Lower leg skin (tissue), 4 donors: ENCODE data around the gene LACRT. TPM values are rescaled to one million over a fixed set of nuclear protein-coding genes. Genes with fewer than 3 reads are reported as not detected.

Experiments
- DNase-seq, 2 donors: peaks; one replicate each; pipeline ENCODE4 v3.0.0-alpha.2; 2019; ENCODE audit warnings: low spot score in 2 of 2
- H3K4me3 ChIP-seq: fragments of 200-600 bp; sonication (generic); 2 replicates; pipeline ENCODE4 v1.5.1; 2017; ENCODE audit warnings: mild to moderate bottlenecking, low read depth; ENCODE audit not compliant: poor library complexity, severe bottlenecking
- POLR2A ChIP-seq, 2 donors: fragments of 450-650 bp; IDR thresholded peaks; one replicate each; pipeline ENCODE4 v1.6.1; 2016 to 2017; ENCODE audit warnings: antibody characterized with exemption in 2 of 2, mild to moderate bottlenecking in 1 of 2, moderate library complexity in 1 of 2
- WGBS, 2 donors: methylation state at CpG; one replicate each; pipeline ENCODE4 v1.1.5; 2018; 5-methylcytosine and 5-hydroxymethylcytosine counted together
- intact Hi-C: fragments of 100-400 bp; cut with DNase I; formaldehyde crosslinking; loops from one replicate; pipeline ENCODE4 v1.15.0; 2023; ENCODE audit warnings: low total_unique reads
- total RNA-seq, 4 donors: library from RNA; depleted of rRNA; stranded (reverse); fragments of >200 nt; gene quantifications; one replicate each; pipeline ENCODE4 v1.1.0, GENCODE V29; 2016
- TF ChIP-seq, protein P1 (sequence below), 3 donors: fragments of 450-650 bp; IDR thresholded peaks; one replicate each; pipeline ENCODE4 v1.5.1; 2016; ENCODE audit warnings: antibody characterized with exemption in 3 of 3, mild to moderate bottlenecking in 3 of 3, moderate library complexity in 2 of 3

Gene LACRT
- total RNA-seq, 4 donors from 2014 or later, result 0.68 TPM; not detected in 3

- H3K4me3 ChIP-seq, result no peak overlapping the region
- 26 to 28% methylated on average over 13 of the region's 13 CpGs for whole genome bisulfite sequencing, 2 donors
- no peak for DNase-seq
- intact Hi-C loops, result no loop called here
- no peak for TF ChIP-seq POLR2A (IDR thresholded peaks at IDR 0.05)
- TF ChIP-seq, protein P1, sequence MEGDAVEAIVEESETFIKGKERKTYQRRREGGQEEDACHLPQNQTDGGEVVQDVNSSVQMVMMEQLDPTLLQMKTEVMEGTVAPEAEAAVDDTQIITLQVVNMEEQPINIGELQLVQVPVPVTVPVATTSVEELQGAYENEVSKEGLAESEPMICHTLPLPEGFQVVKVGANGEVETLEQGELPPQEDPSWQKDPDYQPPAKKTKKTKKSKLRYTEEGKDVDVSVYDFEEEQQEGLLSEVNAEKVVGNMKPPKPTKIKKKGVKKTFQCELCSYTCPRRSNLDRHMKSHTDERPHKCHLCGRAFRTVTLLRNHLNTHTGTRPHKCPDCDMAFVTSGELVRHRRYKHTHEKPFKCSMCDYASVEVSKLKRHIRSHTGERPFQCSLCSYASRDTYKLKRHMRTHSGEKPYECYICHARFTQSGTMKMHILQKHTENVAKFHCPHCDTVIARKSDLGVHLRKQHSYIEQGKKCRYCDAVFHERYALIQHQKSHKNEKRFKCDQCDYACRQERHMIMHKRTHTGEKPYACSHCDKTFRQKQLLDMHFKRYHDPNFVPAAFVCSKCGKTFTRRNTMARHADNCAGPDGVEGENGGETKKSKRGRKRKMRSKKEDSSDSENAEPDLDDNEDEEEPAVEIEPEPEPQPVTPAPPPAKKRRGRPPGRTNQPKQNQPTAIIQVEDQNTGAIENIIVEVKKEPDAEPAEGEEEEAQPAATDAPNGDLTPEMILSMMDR (IDR thresholded peaks at IDR 0.05), result no peak
Measured at GRCh38 chr12:54588890-54589267, 45.8 kb downstream of the LACRT start.

GRCh38 chr12:54588110-54588889, 46.4 kb downstream of the LACRT start, which contains the start of gene PPP1R1A:
Gene PPP1R1A (minus strand): TSS chr12:54588659. CDS start chr12:54588488, 171 bp downstream.
- TF ChIP-seq POLR2A (IDR thresholded peaks at IDR 0.05), result no peak
- TF ChIP-seq, protein P1 (IDR thresholded peaks at IDR 0.05), result no peak
- H3K4me3 ChIP-seq, result no peak within 1 kb of the TSS
- intact Hi-C loops, result no loop called here
- DNase-seq, result no peak
- WGBS, 2 donors, result 0 to 3% methylated on average over 36 to 44 of the region's 77 CpGs

DNA sequence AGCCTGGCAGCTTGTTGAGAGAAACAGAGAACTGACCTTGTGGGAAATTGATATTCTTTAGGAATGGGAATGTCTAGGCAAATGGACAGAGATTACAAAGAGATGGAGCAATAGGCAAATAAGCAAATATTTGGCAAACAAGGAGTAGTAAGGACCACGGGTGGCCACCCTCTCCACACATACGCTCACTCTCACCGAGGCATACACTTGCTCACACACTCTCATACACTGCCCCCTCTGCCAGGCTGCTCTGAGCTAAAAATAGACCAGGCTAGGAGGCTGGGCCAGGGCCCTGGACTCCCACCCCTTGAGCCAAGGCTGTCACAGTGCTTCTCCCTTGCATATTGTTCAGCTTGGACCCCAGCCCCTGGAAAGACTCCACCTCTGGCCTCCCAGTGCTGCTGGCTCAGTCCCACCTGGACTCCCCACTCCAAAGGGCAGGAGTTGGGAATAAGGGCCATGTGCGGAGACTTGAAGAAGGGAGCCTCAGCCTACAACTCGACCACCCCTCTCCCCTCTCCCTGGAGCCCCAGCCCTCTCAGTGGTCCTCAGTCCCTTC, 47.3 kb downstream of the LACRT start:
- WGBS, 2 donors, result 63 to 68% methylated on average over 5 of the region's 5 CpGs
- intact Hi-C loops, result no loop called here
- DNase-seq, result no peak
- H3K4me3 ChIP-seq, result no peak overlapping the region
- no peak for TF ChIP-seq POLR2A (IDR thresholded peaks at IDR 0.05)
- TF ChIP-seq, protein P1 (IDR thresholded peaks at IDR 0.05), result no peak

- H3K4me3 ChIP-seq, result no peak overlapping the region
- intact Hi-C loops, result no loop called here
- TF ChIP-seq, protein P1 (IDR thresholded peaks at IDR 0.05), result no peak
- TF ChIP-seq POLR2A (IDR thresholded peaks at IDR 0.05), result no peak
- DNase-seq, result no peak
- WGBS, 2 donors, result 80 to 86% methylated on average over 2 of the region's 2 CpGs
Measured at GRCh38 chr12:54586620-54587019, 48.1 kb downstream of the LACRT start.

DNA sequence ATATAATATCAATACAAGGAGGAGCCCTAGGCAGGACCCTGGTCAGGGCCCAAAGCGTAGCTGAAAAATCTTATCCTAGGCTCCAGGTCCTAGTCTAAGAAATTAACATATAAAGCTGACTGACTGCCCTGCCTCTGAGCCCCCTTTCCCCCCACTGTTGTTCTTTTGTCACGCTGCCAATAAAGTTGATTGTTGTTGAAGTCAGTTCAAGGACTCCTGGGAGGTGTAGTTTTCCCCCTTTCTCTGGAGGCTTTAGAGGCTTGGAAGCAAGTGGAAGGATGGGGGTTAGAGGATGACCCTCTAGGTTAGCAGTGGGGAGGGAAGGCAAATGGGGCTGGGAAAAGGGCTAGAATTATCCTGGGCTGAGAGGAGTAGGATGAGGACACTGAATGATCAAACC, 49.5 kb downstream of the LACRT start:
- 70 to 92% methylated on average over 2 of the region's 2 CpGs for WGBS, 2 donors
- no peak overlapping the region for H3K4me3 ChIP-seq
- DNase-seq, result no peak
- intact Hi-C loops, result no loop called here
- TF ChIP-seq, protein P1 (IDR thresholded peaks at IDR 0.05), result no peak
- no peak for TF ChIP-seq POLR2A (IDR thresholded peaks at IDR 0.05)
